ENCODE data around the gene CASTOR2.

Gene CASTOR2

GRCh38 chr7:75042831-75043703 lies 78.6 kb downstream of the CASTOR2 start:
- Histone ChIP-seq H3K9me3 (ENCODE audit: insufficient read depth, low read depth, low read length) (no peaks in the 10 kb centered on the region), H3K27me3 (ENCODE audit: insufficient read depth, low read length, poor library complexity, severe bottlenecking) (no peaks in the 10 kb centered on the region), H3K4me1 (ENCODE audit: insufficient read depth, low read length, poor library complexity, severe bottlenecking) (no peaks in the 10 kb centered on the region), H3K79me2 (ENCODE audit: insufficient read depth, low read length) (no peaks in the 10 kb centered on the region), H3F3A (ENCODE audit: low read depth) (no peaks in the 10 kb centered on the region), H3K9me2 (replicated peaks; ENCODE audit: low read depth, low read length) (no peaks in the 10 kb centered on the region), H3K9ac (ENCODE audit: low read depth, low read length, poor library complexity, severe bottlenecking) (no peak overlapping the region), H3K4me3 (ENCODE audit: low read length, poor library complexity, severe bottlenecking) (no peak overlapping the region), H4K20me1 (ENCODE audit: insufficient read depth, low read length, poor library complexity, severe bottlenecking) (no peaks in the 10 kb centered on the region), H3K4me2 (ENCODE audit: low read depth, low read length, poor library complexity, severe bottlenecking) (no peak overlapping the region), H3K36me3 (ENCODE audit: insufficient read depth, low read length) (peaks cover 3% of the 10 kb centered on the region; the same call in 1 of the 2 replicates), H2AFZ (ENCODE audit: low read length) (no peak overlapping the region)
- TF ChIP-seq EZH2phosphoT487 (IDR thresholded peaks at IDR 0.05; ENCODE audit: borderline replicate concordance) = no peak
- TF ChIP-seq CTCF (conservative IDR thresholded peaks at IDR 0.05; ENCODE audit: low read length) = no peak

GRCh38 chr7:75045881-75046280 lies 81.4 kb downstream of the CASTOR2 start:
- TF ChIP-seq CTCF (conservative IDR thresholded peaks at IDR 0.05; ENCODE audit: low read length) (no peak), EZH2phosphoT487 (IDR thresholded peaks at IDR 0.05; ENCODE audit: borderline replicate concordance) (no peak)
- no peaks in the 10 kb centered on the region for H3K4me1 ChIP-seq (ENCODE audit: insufficient read depth, low read length, poor library complexity, severe bottlenecking)
- no peak overlapping the region for H3K4me3 ChIP-seq (ENCODE audit: low read length, poor library complexity, severe bottlenecking)
- no peaks in the 10 kb centered on the region for H3K9me3 ChIP-seq (ENCODE audit: insufficient read depth, low read depth, low read length)
- H3K27me3 ChIP-seq (ENCODE audit: insufficient read depth, low read length, poor library complexity, severe bottlenecking) = no peaks in the 10 kb centered on the region
- H4K20me1 ChIP-seq (ENCODE audit: insufficient read depth, low read length, poor library complexity, severe bottlenecking) = no peaks in the 10 kb centered on the region
- H3F3A ChIP-seq (ENCODE audit: low read depth) = no peaks in the 10 kb centered on the region
- H3K9me2 ChIP-seq (replicated peaks; ENCODE audit: low read depth, low read length) = no peaks in the 10 kb centered on the region
- H3K4me2 ChIP-seq (ENCODE audit: low read depth, low read length, poor library complexity, severe bottlenecking) = no peak overlapping the region
- H3K9ac ChIP-seq (ENCODE audit: low read depth, low read length, poor library complexity, severe bottlenecking) = no peak overlapping the region
- H3K36me3 ChIP-seq (ENCODE audit: insufficient read depth, low read length) = peaks cover 16% of the 10 kb centered on the region; the same call in 1 of the 2 replicates
- H3K79me2 ChIP-seq (ENCODE audit: insufficient read depth, low read length) = no peaks in the 10 kb centered on the region
- no peak overlapping the region for H2AFZ ChIP-seq (ENCODE audit: low read length)

GRCh38 chr7:75048435-75049379 lies 84.2 kb downstream of the CASTOR2 start:
- Histone ChIP-seq H3K79me2 (ENCODE audit: insufficient read depth, low read length) (no peaks in the 10 kb centered on the region), H3K9ac (ENCODE audit: low read depth, low read length, poor library complexity, severe bottlenecking) (no peak overlapping the region), H3K9me3 (ENCODE audit: insufficient read depth, low read depth, low read length) (no peaks in the 10 kb centered on the region), H3K4me3 (ENCODE audit: low read length, poor library complexity, severe bottlenecking) (no peak overlapping the region), H3K9me2 (replicated peaks; ENCODE audit: low read depth, low read length) (no peaks in the 10 kb centered on the region), H3K4me1 (ENCODE audit: insufficient read depth, low read length, poor library complexity, severe bottlenecking) (no peaks in the 10 kb centered on the region), H3K27me3 (ENCODE audit: insufficient read depth, low read length, poor library complexity, severe bottlenecking) (no peaks in the 10 kb centered on the region), H3F3A (ENCODE audit: low read depth) (no peaks in the 10 kb centered on the region), H4K20me1 (ENCODE audit: insufficient read depth, low read length, poor library complexity, severe bottlenecking) (no peaks in the 10 kb centered on the region), H3K36me3 (ENCODE audit: insufficient read depth, low read length) (peaks cover 34% of the 10 kb centered on the region; the same call in 1 of the 2 replicates), H2AFZ (ENCODE audit: low read length) (no peak overlapping the region), H3K4me2 (ENCODE audit: low read depth, low read length, poor library complexity, severe bottlenecking) (no peak overlapping the region)
- TF ChIP-seq CTCF (conservative IDR thresholded peaks at IDR 0.05; ENCODE audit: low read length) (no peak), EZH2phosphoT487 (IDR thresholded peaks at IDR 0.05; ENCODE audit: borderline replicate concordance) (no peak)

Data from Loucy (cell line).